HepG2 (cell line): ENCODE results near the gene MTSS2. TPM values are rescaled to one million over a fixed set of nuclear protein-coding genes. Genes with fewer than 3 reads are reported as not detected.

ENCODE experiments used
- AKAP8 ChIP-seq: sonication (generic); formaldehyde crosslinking; IDR thresholded peaks from 2 replicates; pipeline ENCODE4 v1.5.1; 2020; ENCODE audit warnings: mild to moderate bottlenecking, missing genetic modification reagents
- CBFB ChIP-seq: sonication (generic); formaldehyde crosslinking; IDR thresholded peaks from 2 replicates; pipeline ENCODE4 v1.4.0; 2020; ENCODE audit warnings: missing genetic modification reagents
- FOXA1 ChIP-seq, 2 experiments: fragments of 450-650 bp in 1 of 2; sonication (generic) in 1 of 2; formaldehyde crosslinking in 1 of 2; IDR thresholded peaks; 2 replicates each; pipeline versions ENCODE4 v1.4.0 to v1.6.1; 2016 to 2020; ENCODE audit warnings: missing genetic modification reagents in 1 of 2
- FOXM1 ChIP-seq: sonication (generic); formaldehyde crosslinking; IDR thresholded peaks from 2 replicates; pipeline ENCODE4 v1.5.0; 2020; ENCODE audit warnings: missing genetic modification reagents
- HCFC1 ChIP-seq: fragments of 150-350 bp; IDR thresholded peaks from 2 replicates; pipeline ENCODE4 v1.6.1; 2014; ENCODE audit warnings: low read depth, low read length
- MYC ChIP-seq: sonication (generic); formaldehyde crosslinking; IDR thresholded peaks from 2 replicates; pipeline ENCODE4 v1.9.0; 2021; ENCODE audit warnings: missing genetic modification reagents, borderline replicate concordance
- NR2F2 ChIP-seq: IDR thresholded peaks from 2 replicates; pipeline ENCODE4 v1.6.1; 2012; ENCODE audit warnings: low read depth, inconsistent platforms, borderline replicate concordance
- NR2F6 ChIP-seq, 2 experiments: IDR thresholded peaks; 2 replicates each; pipeline ENCODE4 v1.6.1; 2016; ENCODE audit warnings: antibody characterized with exemption in 1 of 2, mild to moderate bottlenecking in 1 of 2
- RAD21 ChIP-seq: fragments of 450-650 bp; formaldehyde crosslinking; IDR thresholded peaks from 2 replicates; pipeline ENCODE4 v1.5.0; 2020; ENCODE audit warnings: mild to moderate bottlenecking
- RXRA ChIP-seq: sonication (generic); formaldehyde crosslinking; IDR thresholded peaks from 2 replicates; pipeline ENCODE4 v1.5.1; 2020; ENCODE audit warnings: missing genetic modification reagents
- SNRNP70 ChIP-seq: fragments of 200-400 bp; formaldehyde crosslinking; IDR thresholded peaks from 2 replicates; pipeline ENCODE4 v1.6.1; 2017; ENCODE audit warnings: mild to moderate bottlenecking, low read depth, low read length, moderate library complexity
- SSRP1 ChIP-seq: IDR thresholded peaks from 2 replicates; pipeline ENCODE4 v1.6.1; 2016; ENCODE audit warnings: control low read depth
- ZNF143 ChIP-seq: sonication (generic); formaldehyde crosslinking; IDR thresholded peaks from 2 replicates; pipeline ENCODE4 v1.4.0; 2020; ENCODE audit warnings: missing genetic modification reagents
- ZNF34 ChIP-seq: sonication (generic); formaldehyde crosslinking; IDR thresholded peaks from 2 replicates; pipeline ENCODE4 v1.4.0; 2020; ENCODE audit warnings: mild to moderate bottlenecking, missing genetic modification reagents, borderline replicate concordance
- ZSCAN30 ChIP-seq: sonication (generic); formaldehyde crosslinking; IDR thresholded peaks from 2 replicates; pipeline ENCODE4 v1.5.0; 2020; ENCODE audit warnings: mild to moderate bottlenecking, missing genetic modification reagents
- polyA plus RNA-seq, 8 experiments: library from polyadenylated mRNA; depleted of rRNA in 3 of 8; stranded (reverse) in 7 of 8; unstranded in 1 of 8; fragments of >200 nt; fragmentation: Illumina TruSeq in 4 of 8; extraction: Trizol in 4 of 8; gene quantifications; 2 replicates each; pipeline versions ENCODE4 v1.2.1 to v1.2.3, GENCODE V29; 2011 to 2016; ENCODE audit warnings: low read depth in 4 of 8, missing spikeins in 1 of 8, mixed read lengths in 1 of 8; ENCODE audit not compliant: insufficient read depth in 1 of 8
- total RNA-seq, 5 experiments: library from RNA; depleted of rRNA; stranded (reverse); fragments of >200 nt; fragmentation: Illumina TruSeq; extraction: Trizol; gene quantifications; 2 replicates each; pipeline ENCODE4 v1.2.3, GENCODE V29; 2016; ENCODE audit warnings: low read depth in 1 of 5
- TF ChIP-seq, protein P1 (sequence below): sonication (generic); formaldehyde crosslinking; IDR thresholded peaks from 2 replicates; pipeline ENCODE4 v1.5.1; 2020; ENCODE audit warnings: mild to moderate bottlenecking, missing genetic modification reagents
- TF ChIP-seq, protein P2 (sequence below): sonication (generic); formaldehyde crosslinking; IDR thresholded peaks from 2 replicates; pipeline ENCODE4 v1.5.0; 2020; ENCODE audit warnings: missing genetic modification reagents
- TF ChIP-seq, protein P3 (sequence below): sonication (generic); formaldehyde crosslinking; IDR thresholded peaks from 2 replicates; pipeline ENCODE4 v1.5.0; 2020; ENCODE audit warnings: mild to moderate bottlenecking, missing genetic modification reagents, borderline replicate concordance
- TF ChIP-seq, protein P4 (sequence below): sonication (generic); formaldehyde crosslinking; IDR thresholded peaks from 2 replicates; pipeline ENCODE4 v1.4.0; 2020; ENCODE audit warnings: missing genetic modification reagents

Gene MTSS2
- total and polyA plus RNA-seq, 2 of the 13 experiments (the other 11 are each of a cell fraction or from before 2014, with no cell fraction given): 132 to 242 TPM

DNA sequence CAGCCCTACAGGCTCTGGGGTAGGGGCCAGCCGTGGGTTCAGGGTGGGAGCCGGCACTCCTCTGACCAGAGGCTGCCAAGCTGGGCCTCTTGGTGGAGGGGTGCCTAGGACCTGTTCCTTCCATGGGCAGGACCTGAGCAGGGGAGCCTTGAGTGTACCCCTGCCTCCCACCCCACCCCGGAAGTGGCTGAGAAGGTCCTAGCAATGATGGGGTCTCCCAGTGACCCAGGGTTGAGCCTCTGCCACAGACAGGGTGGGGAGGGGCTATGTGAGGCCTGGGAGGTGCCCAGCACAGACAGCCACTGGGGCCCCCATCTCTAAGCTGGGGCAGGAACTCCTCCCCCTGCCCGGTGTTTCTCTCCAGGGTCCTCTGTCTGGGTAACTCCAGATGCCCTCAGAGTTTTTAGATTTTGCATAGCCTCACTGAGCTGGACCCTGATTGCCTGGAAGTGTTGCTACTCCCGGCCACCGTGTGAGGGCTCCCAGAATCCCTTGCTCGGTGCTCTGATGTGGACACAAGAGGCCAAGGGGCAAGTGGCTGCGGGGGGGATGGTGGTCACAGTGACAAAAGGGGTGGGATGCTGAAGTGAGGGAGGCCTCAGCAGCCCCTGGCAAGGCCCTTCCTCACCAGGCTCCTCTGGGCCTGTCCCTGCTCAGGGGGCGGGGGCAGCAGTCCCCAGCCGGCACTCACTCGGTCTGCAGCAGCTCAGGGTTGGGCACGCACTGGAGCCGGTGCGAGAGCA, 6.4 kb upstream of the MTSS2 start (continued):
- TF ChIP-seq, protein P1, sequence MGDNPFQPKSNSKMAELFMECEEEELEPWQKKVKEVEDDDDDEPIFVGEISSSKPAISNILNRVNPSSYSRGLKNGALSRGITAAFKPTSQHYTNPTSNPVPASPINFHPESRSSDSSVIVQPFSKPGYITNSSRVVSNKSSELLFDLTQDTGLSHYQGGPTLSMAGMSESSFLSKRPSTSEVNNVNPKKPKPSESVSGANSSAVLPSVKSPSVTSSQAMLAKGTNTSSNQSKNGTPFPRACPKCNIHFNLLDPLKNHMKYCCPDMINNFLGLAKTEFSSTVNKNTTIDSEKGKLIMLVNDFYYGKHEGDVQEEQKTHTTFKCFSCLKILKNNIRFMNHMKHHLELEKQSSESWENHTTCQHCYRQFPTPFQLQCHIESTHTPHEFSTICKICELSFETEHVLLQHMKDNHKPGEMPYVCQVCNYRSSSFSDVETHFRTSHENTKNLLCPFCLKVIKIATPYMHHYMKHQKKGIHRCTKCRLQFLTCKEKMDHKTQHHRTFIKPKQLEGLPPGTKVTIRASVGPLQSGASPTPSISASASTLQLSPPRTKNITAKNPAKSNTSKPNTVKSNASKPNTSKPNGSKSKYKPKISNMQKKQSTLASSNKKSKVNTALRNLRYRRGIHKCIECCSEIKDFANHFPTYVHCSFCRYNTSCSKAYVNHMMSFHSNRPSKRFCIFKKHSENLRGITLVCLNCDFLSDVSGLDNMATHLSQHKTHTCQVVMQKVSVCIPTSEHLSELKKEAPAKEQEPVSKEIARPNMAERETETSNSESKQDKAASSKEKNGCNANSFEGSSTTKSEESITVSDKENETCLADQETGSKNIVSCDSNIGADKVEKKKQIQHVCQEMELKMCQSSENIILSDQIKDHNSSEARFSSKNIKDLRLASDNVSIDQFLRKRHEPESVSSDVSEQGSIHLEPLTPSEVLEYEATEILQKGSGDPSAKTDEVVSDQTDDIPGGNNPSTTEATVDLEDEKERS (CRISPR knock-in tag): no peak
- TF ChIP-seq RAD21 (CRISPR knock-in tag) (no peak), SSRP1 (CRISPR knock-in tag) (no peak), SNRNP70 (no peak), ZNF34 (CRISPR knock-in tag) (no peak), NR2F6 (IDR thresholded peaks at IDR 0.05) (peak; percentile 63; the same call in 1 of the 2 replicates), NR2F6 (CRISPR knock-in tag; IDR thresholded peaks at IDR 0.05) (no peak), NR2F2 (peak; percentile 38; the same call in 1 of the 2 replicates), ZSCAN30 (CRISPR knock-in tag) (no peak), FOXA1 (IDR thresholded peaks at IDR 0.05) (no peak), FOXA1 (CRISPR knock-in tag; IDR thresholded peaks at IDR 0.05) (peak; percentile 28; the same call in 1 of the 2 replicates), RXRA (CRISPR knock-in tag) (no peak), MYC (CRISPR knock-in tag) (no peak), CBFB (CRISPR knock-in tag) (no peak), AKAP8 (CRISPR knock-in tag) (no peak), FOXM1 (CRISPR knock-in tag) (no peak), ZNF143 (CRISPR knock-in tag) (peak; percentile 74), HCFC1 (no peak)
- TF ChIP-seq, protein P2, sequence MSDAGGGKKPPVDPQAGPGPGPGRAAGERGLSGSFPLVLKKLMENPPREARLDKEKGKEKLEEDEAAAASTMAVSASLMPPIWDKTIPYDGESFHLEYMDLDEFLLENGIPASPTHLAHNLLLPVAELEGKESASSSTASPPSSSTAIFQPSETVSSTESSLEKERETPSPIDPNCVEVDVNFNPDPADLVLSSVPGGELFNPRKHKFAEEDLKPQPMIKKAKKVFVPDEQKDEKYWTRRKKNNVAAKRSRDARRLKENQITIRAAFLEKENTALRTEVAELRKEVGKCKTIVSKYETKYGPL (CRISPR knock-in tag): no peak
- TF ChIP-seq, protein P3, sequence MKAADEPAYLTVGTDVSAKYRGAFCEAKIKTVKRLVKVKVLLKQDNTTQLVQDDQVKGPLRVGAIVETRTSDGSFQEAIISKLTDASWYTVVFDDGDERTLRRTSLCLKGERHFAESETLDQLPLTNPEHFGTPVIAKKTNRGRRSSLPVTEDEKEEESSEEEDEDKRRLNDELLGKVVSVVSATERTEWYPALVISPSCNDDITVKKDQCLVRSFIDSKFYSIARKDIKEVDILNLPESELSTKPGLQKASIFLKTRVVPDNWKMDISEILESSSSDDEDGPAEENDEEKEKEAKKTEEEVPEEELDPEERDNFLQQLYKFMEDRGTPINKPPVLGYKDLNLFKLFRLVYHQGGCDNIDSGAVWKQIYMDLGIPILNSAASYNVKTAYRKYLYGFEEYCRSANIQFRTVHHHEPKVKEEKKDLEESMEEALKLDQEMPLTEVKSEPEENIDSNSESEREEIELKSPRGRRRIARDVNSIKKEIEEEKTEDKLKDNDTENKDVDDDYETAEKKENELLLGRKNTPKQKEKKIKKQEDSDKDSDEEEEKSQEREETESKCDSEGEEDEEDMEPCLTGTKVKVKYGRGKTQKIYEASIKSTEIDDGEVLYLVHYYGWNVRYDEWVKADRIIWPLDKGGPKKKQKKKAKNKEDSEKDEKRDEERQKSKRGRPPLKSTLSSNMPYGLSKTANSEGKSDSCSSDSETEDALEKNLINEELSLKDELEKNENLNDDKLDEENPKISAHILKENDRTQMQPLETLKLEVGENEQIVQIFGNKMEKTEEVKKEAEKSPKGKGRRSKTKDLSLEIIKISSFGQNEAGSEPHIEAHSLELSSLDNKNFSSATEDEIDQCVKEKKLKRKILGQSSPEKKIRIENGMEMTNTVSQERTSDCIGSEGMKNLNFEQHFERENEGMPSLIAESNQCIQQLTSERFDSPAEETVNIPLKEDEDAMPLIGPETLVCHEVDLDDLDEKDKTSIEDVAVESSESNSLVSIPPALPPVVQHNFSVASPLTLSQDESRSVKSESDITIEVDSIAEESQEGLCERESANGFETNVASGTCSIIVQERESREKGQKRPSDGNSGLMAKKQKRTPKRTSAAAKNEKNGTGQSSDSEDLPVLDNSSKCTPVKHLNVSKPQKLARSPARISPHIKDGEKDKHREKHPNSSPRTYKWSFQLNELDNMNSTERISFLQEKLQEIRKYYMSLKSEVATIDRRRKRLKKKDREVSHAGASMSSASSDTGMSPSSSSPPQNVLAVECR (CRISPR knock-in tag): no peak
- TF ChIP-seq, protein P4, sequence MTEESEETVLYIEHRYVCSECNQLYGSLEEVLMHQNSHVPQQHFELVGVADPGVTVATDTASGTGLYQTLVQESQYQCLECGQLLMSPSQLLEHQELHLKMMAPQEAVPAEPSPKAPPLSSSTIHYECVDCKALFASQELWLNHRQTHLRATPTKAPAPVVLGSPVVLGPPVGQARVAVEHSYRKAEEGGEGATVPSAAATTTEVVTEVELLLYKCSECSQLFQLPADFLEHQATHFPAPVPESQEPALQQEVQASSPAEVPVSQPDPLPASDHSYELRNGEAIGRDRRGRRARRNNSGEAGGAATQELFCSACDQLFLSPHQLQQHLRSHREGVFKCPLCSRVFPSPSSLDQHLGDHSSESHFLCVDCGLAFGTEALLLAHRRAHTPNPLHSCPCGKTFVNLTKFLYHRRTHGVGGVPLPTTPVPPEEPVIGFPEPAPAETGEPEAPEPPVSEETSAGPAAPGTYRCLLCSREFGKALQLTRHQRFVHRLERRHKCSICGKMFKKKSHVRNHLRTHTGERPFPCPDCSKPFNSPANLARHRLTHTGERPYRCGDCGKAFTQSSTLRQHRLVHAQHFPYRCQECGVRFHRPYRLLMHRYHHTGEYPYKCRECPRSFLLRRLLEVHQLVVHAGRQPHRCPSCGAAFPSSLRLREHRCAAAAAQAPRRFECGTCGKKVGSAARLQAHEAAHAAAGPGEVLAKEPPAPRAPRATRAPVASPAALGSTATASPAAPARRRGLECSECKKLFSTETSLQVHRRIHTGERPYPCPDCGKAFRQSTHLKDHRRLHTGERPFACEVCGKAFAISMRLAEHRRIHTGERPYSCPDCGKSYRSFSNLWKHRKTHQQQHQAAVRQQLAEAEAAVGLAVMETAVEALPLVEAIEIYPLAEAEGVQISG (CRISPR knock-in tag): no peak
